Measurements from ENCODE around the gene EPN1.
A peak's percentile ranks its signal among the peaks of the same experiment; 100 is the strongest.

Gene EPN1

DNA sequence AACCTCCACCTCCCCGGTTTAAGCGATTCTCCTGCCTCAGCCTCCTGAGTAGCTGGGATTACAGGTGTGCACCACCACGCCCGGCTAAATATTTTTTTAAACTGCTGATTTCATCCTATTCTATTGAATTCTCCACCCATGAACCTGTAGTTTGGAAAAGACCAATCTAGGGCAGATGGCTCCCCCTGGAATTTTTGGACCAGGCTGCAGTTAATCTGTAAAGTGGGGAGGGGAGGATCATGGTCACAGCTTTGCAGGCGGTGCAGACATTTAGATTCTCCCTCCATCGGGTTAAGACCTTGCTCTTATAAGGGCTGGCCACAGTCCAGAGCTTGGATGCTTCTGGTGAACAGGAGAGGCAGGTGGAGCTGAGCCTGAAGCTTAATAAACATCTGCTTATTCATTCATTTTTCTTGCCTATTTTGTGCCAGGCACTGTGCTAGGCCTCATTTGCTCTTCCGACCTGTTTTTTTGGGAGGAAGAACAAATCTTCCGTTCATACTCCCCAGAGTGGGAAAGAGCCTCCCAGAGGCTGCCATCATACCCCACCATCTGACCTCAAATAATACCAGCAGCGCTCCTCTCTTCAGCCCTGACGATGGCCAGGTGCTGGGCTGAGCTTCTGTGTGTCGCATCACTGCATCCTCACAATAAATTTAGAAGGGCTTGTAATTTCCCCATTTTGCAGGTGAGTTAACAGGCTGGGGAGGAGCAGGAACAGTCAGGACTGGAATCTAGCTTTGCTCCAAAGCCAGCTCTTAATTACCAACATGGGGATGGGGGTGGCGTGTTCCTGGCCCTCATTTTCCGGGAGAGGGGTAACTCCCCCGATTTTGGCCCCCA, 27.9 kb upstream of the EPN1 start:
- DNase-seq (ENCODE audit: low read depth in 2 of 2), result no peak

DNA sequence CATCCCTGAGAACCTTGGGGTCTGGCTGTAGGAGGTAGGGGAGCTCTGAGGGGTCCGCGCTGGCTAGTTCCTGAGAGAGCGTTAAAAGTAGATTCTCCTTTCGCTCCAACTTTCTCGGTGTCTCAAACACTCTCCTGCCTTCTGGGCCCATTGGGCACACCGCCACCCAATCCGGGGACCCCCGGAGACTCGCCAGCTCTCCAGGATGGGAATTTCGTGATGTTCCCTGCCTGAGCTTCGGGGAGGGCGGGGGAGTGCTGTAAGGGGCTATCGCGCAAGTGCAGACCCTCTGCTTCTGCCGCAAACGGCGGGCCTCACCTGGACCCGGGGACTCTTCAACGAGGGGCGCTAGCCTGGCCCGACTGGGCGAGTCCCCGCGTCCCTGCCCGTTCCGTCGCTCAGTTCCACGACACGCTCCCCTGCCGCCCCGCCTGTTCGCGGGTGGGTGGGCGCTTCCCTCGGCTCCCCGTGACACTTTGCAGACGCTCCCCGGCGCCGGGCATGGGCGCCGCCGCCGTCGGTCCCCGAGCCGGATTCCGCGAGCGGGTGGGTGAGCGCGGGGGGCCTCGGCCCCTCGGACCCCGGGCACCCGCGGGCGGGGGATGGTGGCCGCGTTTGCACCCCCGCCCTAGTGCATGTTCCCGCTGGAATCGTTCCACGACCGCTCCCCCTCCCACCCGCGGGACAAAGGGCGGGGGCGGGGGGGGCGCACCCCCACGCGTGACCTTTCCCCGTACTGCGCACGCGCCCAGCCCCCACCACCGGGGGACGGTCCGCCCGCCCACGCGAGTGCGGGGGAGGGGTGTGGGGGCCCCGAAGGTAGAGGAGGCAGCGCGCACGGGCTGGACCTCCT, 27.1 kb upstream of the EPN1 start, which contains the start of gene CCDC106:
Gene CCDC106, plus strand, starts transcription at position 481 of the 853 bp plus-strand sequence. CDS start 835 bp downstream, outside the sequence.
- peak in 1 of 2 donors; percentile 27 for DNase-seq (ENCODE audit: low read depth in 2 of 2)

DNA sequence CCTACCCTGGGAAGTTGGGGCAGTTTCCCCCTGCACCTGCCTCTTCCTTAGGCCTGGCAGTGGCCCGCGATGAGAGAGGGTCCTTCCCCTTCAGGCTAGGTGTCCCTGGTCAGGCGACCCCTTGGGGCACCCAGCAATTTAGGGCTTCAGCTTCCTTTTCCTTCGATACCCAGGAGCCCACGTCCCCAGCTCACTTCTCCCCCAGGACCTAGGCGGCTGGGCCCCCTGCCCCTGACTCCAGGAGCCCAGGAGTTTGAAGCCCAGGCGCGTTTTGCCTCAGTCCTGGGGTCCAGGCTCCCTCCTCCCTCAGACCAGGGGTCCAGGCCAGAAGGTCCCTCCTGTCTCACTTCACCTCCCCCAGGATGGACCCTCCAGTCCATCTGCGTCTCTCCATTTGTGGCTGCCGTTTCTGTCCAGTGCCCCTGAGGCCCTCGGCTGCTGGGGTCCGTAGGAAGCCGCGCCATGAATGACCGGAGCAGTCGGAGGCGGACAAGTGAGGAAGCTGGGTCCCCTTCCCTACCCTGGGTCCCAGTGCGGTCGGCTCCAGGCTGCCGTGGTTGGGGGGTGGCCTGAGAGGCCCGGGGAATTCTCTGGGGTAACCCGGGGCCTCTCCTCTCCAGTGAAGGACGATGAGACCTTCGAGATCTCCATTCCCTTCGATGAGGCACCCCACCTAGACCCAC, 26.3 kb upstream of the EPN1 start:
- DNase-seq (ENCODE audit: low read depth in 2 of 2), result no peak

DNA sequence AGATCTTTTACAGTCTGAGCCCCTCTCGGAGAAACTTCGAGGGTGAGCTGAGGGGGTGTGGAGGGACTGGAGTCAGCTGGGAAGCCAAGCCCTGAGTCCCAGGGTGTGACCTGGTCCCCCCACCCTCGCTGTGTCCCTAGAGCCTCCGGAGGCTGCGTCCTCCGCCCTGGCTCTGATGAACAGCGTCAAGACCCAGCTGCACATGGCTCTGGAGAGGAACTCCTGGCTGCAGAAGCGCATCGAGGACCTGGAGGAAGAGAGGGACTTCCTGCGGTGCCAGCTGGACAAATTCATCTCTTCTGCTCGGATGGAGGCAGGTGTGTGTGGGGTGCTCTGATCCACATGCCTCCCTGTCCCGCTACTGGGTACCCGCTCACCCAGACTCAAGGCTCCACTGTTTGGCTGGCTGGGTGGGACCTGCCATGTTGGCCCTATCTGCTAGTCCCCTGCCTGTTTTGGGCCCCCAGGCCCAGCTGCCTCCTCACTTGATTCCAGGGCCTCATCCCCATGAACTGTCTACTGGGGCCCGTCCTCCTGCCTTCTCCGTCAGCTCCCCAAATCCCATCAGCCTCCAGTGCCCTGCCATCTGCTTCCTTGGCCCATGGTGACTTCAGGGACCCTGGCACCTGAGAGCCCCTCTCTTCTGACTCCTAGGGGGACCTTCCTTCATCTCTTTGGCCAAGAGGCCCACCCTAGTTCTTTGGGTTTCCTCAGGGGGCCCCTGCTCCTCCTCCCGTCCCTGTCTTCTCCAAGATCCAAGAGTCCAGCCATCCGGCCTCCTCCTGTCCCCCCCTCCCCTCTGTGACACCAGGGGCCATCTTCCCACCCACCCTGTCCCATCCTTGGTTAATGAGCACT, 25.5 kb upstream of the EPN1 start:
- DNase-seq (ENCODE audit: low read depth in 2 of 2), result no peak

DNA sequence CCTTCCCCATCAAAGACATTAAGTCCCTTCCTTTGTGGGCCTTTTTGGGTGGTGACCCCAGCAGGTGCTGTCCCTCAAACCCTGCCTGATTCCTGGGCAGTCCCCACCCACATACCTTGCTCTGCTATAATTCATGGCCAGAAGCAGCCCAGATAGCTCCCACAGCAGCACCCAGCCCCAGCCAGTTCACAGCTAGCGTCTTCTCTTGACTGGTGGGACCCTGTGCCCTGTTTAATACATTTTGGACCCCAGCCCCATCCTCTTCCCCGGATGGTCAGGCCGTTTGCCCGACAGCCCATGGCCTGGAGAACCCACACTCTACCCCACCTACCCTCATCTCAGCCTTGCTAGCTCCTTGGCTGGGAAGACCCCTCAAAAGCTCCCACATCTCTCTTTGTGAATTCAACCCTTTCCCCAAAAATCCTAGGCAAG, 24.9 kb upstream of the EPN1 start:
- DNase-seq (ENCODE audit: low read depth in 2 of 2), result no peak

DNA sequence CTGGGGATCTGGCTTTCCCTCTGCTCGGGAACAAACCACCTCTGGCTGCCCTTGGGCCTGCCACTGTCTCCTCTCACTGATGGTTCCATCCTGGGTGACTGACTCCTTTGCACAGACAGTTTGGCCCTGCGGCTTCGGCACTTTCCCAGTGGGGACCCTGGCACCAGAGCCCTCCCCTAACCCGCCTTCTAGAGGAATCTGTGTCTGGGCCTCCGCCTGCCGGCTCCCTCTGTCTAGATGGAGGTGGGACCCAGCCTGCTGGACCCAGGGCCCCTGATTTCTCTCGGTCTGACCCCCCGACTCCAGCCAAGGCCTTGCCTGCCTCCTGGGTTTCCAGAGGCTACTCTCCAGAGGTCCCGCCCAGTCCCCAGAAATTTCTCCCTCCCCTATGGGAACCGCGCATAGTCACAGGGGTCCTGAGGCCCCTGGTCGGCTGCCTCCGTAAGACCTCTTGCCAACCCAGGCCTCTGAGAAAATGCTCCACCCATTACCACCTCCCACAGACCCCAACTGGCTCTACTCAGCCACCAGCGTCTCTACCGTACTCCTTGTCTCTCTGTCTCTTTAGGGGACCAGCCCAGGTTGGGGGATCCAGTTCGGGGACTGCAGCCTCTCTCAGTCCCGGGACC, 24.3 kb upstream of the EPN1 start:
- no peak for DNase-seq (ENCODE audit: low read depth in 2 of 2)

DNA sequence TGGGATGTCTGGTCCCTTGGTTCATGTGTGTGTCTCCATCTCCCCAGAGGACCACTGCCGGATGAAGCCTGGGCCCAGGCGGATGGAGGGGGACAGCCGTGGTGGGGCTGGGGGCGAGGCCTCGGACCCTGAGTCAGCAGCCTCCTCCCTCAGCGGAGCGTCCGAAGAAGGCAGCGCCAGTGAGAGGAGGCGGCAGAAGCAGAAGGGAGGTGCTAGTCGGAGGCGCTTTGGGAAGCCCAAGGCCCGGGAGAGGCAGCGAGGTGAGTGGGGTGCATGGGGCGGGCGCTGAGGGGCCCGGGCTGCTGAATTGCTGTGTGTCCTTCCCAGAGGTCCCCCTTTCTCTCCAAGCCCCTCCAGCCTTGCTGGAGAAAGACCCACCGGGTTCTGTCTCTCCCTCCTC, 23.8 kb upstream of the EPN1 start:
- no peak for DNase-seq (ENCODE audit: low read depth in 2 of 2)

DNA sequence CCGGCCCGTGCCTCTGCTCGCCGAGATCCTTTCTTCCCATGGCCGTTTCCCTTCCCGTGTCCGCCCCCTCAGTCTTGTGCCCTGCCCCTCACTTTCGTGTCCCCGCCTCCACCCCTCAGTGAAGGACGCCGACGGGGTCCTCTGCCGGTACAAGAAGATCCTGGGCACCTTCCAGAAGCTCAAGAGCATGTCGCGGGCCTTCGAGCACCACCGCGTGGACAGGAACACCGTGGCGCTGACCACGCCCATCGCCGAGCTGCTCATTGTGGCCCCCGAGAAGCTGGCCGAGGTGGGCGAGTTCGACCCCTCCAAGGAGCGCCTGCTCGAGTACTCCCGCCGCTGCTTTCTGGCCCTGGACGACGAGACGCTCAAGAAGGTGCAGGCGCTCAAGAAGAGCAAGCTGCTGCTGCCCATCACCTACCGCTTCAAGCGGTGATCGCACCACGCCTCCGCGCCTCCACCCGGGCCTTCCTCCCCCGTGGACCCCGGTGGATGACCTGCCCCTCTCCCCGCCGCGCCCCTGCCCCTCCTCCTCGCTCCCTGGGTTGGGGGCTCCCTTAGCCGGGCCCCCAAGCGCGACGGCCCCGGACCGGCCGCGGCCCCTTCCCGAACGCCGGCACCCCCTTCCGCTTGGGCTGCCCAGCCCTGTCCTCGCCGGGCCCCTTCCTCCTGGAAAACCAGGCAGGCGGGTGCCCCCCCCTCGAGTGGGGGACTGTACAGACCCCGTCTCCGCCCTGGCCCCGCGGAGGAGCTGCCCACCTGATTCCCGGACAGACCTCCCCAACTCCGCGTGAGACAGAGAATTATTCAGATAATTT, 22.5 kb upstream of the EPN1 start:
- DNase-seq (ENCODE audit: low read depth in 2 of 2), result no peak

DNA sequence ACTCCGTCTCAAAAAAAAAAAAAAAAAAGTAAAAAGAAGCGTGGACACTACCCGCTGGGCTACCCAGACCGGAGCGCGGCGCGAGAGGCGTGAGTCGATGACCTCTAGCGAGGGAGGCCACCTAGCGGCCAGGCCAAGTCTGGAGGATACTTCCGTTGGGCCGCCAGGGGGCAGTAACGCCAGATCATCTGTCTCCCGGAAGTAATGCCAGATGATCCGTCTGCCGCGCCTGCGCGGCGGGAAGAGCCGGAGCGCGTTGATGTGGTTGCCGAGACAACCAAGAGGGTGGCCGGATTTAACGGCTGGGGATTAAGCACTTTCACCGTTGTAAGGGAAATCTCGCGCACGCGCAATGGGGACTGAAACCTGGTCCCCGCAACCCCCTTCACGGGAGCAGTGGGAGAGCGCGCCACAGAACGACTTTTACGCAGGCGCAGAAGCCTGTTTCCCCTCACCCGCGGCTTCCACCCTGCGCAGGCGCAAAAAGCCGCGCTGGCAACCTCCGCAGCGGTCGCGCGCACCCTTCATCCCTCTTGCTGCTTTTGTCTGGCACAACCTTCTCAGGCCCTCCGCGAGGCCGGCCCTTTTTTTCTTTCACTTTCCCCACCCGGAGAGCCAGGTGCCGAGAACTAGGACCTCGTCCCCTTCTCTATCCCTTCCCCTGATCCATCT, 21.2 kb upstream of the EPN1 start:
- peak; percentile 93 to 95 for DNase-seq (ENCODE audit: low read depth in 2 of 2)

DNA sequence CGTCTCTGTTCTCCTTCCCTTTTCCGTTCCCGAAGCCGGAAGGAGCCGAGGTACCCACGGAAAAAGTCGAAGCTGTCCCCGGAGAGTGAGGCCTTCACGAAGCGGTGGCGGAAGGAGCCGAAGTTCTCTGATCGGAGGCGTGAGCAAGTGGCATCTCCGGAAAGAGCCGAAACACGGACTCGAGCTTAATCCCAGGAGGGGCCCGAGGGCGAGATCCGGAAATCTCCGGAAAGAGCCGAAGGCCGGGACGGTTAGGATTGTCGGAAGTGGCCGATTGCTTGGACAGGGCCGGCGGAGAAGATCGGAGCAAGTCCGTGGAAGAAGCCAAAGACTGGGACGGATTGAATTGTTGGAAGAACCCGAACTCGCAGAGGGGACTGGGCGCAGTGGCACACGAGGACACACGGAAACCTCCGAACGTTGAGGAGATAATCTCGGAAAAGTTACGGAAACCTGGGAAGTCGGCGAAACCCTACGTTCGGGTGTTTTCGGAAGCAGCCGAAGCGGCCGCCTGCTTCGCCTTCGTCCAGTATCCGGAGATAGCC, 20.6 kb upstream of the EPN1 start:
- peak; percentile 97 to 99 for DNase-seq (ENCODE audit: low read depth in 2 of 2)

DNA sequence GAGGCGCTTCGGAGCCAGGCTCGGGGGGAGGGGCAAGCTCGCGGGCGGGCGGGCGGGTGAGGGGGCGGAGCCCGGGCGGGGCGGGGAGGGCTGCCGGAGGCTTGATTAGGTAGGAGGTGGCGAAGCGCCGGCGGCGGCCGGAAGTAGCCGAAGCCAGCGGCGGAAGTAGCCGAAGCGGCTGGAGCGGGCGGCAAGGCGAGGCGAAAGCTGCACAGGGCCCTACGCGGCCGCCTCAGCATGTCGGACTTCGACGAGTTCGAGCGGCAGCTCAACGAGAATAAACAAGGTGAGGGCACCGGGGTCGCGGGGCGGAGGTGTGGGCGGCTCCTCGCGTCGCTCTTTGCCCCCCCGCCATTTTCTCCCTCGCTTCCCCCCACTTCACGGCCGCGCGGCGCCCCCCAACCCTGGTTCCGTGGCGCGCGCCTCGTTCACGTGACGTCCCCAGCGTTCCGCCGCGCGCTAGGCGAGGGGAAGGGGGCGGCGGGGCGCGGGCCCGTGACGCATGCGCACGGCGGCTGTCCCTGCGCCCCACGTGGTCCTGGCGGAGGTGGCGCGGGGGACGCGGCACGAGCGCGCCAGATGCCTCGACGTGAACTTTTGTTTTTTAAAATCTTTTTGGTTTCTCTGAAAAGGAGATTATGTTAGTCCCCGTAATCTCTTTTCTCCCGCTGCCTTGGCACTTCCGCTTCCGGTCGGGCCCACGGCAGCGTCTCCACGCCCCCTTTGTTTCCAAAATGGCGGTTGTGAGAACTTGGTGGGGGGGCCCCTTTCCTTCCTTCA, 20.0 kb upstream of the EPN1 start, which contains the start of gene U2AF2:
Gene U2AF2, plus strand, starts transcription at position 168 of the 780 bp plus-strand sequence. Its CDS starts 70 bp downstream, at position 238.
- DNase-seq (ENCODE audit: low read depth in 2 of 2), result peak; percentile 93 to 98

DNA sequence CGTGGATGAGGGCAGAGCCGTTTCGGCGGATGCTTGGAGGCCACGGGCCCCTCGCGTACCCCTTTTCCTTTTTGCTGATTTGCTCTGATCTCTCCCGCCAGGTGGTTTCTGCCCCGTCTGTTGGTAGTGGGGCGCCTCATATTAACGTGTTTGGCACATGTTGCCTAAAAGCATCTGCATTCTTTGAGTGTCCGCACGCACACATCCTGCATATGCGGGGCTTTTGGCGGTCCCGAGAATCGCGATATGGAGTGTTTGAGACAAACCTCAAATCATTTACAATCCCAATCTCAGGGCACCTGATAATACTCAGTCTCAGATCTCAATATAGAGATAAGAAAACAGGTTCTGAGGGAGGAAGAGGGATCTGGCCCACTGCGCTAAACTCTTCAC, 19.4 kb upstream of the EPN1 start:
- no peak for DNase-seq (ENCODE audit: low read depth in 2 of 2)

DNA sequence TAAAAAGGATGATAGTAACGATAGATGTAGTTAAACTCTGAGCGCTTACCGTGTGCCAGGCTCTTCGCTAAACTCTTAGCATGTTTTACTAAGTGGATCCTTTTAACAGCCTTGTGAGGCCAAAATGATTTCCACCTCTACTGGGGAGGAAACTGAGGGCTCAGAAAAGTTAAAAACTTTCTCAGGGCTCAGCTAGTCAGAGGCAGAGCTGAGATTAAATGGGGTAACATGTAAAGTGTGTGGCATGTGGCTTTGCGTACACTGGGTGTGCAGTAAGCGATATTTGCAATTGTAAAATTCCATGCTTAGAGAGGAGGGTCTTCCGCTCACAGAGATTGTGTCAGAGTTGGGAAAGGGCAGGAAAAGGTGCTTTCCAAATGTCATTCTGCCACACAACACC, 18.5 kb upstream of the EPN1 start:
- DNase-seq (ENCODE audit: low read depth in 2 of 2), result no peak

DNA sequence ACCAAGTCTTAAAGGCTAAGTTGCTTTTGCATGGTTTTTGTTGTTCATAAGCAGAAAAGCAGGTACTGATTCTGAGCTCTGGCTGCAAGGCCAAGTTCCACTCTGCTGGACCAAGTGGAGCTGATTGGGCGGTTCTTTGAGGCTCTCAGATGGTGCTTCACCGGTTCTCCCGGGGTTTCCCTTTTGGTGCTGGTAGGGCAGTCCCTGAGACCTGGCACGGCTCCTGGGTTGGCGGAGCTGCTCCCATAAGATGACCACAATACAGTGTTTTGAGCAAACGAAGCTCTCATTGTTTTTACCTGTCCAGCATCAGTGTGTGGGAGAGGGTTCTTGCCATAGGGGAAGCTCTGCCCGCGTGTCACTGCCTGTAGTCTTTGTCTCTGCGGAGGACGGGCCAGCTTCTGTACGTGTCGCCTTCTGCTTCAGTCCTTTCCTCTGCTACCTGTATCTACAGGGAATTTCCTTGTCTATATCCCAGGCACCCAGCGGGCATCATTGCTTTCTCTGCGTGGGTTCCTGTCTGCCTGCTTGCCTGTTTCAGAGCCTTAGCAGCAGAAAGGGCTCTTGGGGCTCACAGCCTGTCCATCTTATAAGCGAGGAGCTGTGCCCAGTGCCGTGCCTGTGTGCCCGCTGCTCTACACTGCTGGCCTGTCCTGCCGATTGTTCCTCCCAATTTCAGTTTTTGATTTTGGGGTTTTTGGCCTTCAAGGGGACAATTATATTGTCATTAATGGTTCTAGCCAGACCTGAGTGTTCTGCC, 17.9 kb upstream of the EPN1 start:
- no peak for DNase-seq (ENCODE audit: low read depth in 2 of 2)

DNA sequence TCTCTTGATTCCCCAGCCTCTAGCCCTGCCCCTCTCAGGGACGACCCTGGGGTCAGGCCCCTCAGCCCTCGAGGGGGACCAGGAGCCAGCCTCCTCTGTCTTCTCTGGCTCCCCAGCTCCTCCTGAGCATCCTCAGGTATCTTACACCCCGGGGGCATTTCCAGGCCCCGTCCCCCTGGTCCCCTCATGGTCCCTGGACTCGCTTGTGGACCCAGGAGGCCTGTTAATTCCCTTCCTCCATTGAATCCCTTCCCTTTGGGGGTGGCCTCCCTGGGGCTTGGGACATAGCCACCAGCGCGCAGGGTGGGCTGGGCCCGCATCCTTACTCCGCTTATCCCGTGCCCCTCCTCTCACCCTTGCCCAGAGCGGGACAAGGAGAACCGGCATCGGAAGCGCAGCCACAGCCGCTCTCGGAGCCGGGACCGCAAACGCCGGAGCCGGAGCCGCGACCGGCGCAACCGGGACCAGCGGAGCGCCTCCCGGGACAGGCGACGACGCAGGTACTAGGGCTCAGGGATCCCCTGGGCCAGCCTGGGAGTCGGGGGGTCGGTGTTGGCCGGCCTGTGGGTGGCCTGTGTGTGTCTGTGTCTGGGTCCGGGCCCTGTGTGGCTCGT, 16.1 kb upstream of the EPN1 start:
- no peak for DNase-seq (ENCODE audit: low read depth in 2 of 2)

DNA sequence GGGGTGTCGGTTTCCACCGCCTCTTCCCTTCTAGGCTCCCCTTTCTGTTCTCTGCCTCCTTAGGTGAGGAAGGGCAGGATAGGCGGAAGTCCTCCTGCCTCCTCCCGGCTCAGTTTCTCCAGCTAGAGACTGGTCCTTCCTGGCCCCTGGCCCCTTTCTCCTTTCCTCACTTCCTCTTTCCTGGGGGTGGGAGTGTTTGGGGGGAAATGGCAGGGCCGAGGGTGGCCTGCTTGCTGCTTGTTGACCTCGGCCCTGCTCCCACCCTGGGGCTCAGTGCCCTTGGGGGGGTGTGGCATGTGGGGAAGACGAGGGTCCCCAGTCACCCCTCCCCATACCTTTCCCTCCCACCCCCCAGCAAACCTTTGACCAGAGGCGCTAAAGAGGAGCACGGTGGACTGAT, 15.2 kb upstream of the EPN1 start:
- DNase-seq (ENCODE audit: low read depth in 2 of 2), result no peak

DNA sequence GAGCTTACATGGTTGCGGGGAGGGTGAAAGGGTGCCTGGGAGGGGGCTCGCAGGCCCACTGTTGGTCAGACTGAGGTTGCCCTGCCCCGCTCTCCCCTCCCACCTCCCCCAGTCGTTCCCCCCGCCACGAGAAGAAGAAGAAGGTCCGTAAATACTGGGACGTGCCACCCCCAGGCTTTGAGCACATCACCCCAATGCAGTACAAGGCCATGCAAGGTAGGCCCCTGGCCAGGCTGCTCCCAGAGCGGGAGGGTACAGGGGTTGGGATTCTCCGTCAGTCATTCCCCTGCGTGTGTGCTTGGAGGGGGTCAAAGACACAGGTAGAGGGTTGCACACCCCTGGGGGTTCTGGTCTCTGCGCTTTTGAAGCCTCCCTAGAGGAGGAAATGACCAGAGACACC, 14.6 kb upstream of the EPN1 start:
- no peak for DNase-seq (ENCODE audit: low read depth in 2 of 2)

All from stimulated activated CD4-positive, alpha-beta T cell treated with anti-CD3 and anti-CD28 coated beads, Interleukin-4, amount 100 ng/mL, for 48 hours (primary cell).